Peyer's patch (tissue), 4 donors: ENCODE results near the gene GMIP. TPM values are rescaled to one million over a fixed set of nuclear protein-coding genes. Genes with fewer than 3 reads are reported as not detected.

ENCODE experiments used
- DNase-seq, 3 donors: peaks; one replicate each; pipeline ENCODE4 v3.0.0-alpha.2; 2017 to 2019
- H3K27ac ChIP-seq, 4 donors: fragments of 200-600 bp; sonication (generic); one replicate each; pipeline ENCODE4 v1.5.1; 2016 to 2019
- H3K27me3 ChIP-seq, 2 donors: fragments of 200-600 bp; sonication (generic); one replicate each; pipeline ENCODE4 v1.5.1; 2019
- H3K36me3 ChIP-seq, 3 donors: fragments of 200-600 bp; sonication (generic); one replicate each; pipeline ENCODE4 v1.5.1; 2016 to 2019
- H3K4me1 ChIP-seq, 4 donors: fragments of 200-600 bp; sonication (generic); one replicate each; pipeline ENCODE4 v1.5.1; 2016 to 2019
- H3K4me3 ChIP-seq, 4 donors: fragments of 200-600 bp; sonication (generic); 1 replicate in 3 of 4; 2 replicates in 1 of 4; pipeline ENCODE4 v1.5.1; 2016 to 2019; ENCODE audit warnings: mild to moderate bottlenecking in 1 of 4
- H3K9me3 ChIP-seq, 4 donors: fragments of 200-600 bp; sonication (generic); one replicate each; pipeline ENCODE4 v1.5.1; 2016 to 2019; ENCODE audit warnings: mild to moderate bottlenecking in 1 of 4
- POLR2A ChIP-seq, 2 donors: fragments of 450-650 bp; IDR thresholded peaks; one replicate each; pipeline ENCODE4 v1.5.1; 2017; ENCODE audit warnings: antibody characterized with exemption in 2 of 2, mild to moderate bottlenecking in 2 of 2, moderate library complexity in 2 of 2
- total RNA-seq, 4 donors: library from RNA; depleted of rRNA; stranded (reverse); fragments of >200 nt; gene quantifications; one replicate each; pipeline ENCODE4 v1.1.0, GENCODE V29; 2016
- TF ChIP-seq, protein P1 (sequence below), 6 experiments: fragments of 450-650 bp in 4 of 6; fragments of 200-600 bp in 2 of 6; sonication (generic) in 1 of 6; IDR thresholded peaks; one replicate each; pipeline ENCODE4 v1.5.1; 2017 to 2019; ENCODE audit warnings: antibody characterized with exemption in 6 of 6, mild to moderate bottlenecking in 3 of 6, moderate library complexity in 1 of 6

The GMIP gene
- total RNA-seq, 4 donors from 2014 or later = 28.0 to 66.8 (median 42.8) TPM

DNA sequence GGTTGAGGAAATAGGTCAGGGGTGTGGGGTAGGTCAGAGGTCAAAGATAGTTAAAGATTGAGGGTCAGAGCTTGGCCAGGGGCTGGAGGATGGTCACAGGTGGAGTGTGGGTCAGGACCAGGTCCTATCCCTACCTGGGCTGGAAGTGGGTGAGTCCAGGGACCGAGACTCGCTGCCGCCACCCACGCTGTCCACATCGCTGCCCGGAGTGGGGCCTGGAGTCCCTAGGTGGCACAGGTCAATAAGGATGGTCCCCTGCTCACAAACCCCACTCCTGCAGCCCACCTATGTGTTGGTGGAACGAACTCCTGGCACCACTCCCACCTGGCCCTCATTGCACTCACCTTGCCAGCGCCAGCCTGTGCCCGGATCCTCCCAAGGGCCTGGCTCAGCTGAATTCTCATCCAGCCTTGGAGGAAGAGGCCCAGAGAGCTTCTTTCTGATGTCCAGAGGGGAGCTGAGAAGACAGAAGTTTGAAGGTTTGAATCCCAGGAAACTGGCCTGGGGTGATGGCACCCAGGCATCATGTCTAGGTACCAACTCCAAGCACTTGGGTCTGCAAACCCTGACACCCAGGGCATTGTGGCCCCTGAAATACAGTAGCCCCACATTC, 6.8 kb downstream of the GMIP start:
- no peak overlapping the region for H3K4me3 ChIP-seq
- no peaks in the 10 kb centered on the region for H3K9me3 ChIP-seq
- no peaks in the 10 kb centered on the region for H3K4me1 ChIP-seq
- TF ChIP-seq, protein P1, sequence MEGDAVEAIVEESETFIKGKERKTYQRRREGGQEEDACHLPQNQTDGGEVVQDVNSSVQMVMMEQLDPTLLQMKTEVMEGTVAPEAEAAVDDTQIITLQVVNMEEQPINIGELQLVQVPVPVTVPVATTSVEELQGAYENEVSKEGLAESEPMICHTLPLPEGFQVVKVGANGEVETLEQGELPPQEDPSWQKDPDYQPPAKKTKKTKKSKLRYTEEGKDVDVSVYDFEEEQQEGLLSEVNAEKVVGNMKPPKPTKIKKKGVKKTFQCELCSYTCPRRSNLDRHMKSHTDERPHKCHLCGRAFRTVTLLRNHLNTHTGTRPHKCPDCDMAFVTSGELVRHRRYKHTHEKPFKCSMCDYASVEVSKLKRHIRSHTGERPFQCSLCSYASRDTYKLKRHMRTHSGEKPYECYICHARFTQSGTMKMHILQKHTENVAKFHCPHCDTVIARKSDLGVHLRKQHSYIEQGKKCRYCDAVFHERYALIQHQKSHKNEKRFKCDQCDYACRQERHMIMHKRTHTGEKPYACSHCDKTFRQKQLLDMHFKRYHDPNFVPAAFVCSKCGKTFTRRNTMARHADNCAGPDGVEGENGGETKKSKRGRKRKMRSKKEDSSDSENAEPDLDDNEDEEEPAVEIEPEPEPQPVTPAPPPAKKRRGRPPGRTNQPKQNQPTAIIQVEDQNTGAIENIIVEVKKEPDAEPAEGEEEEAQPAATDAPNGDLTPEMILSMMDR (IDR thresholded peaks at IDR 0.05) = no peak
- TF ChIP-seq POLR2A (IDR thresholded peaks at IDR 0.05) = no peak
- peaks cover 0 to 59% (median 0%) of the 10 kb centered on the region in 3 donors for H3K36me3 ChIP-seq
- no peak for DNase-seq
- no peaks in the 10 kb centered on the region for H3K27me3 ChIP-seq
- no peak overlapping the region for H3K27ac ChIP-seq

DNA sequence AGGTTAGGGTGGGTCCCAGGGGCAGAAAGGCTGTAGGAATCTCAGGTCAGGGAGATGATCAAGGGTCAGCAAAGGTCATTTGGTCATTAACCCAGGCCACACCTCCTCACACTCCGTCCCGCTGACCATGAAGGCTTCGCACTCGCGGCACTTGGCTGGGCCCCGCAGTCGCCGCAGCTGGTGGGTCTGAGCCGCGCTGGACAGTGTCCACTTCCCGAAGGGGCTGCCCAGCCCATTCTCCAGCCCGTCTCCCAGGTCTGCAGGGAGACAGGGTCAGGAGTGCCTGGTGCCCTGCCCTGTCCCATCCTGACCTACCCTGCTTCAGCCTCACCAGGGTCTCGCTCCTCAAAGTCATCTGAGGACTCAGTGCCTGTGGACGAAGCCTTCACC, 8.1 kb downstream of the GMIP start:
- H3K36me3 ChIP-seq = peaks cover 0 to 59% (median 0%) of the 10 kb centered on the region in 3 donors
- no peak for TF ChIP-seq POLR2A (IDR thresholded peaks at IDR 0.05)
- TF ChIP-seq, protein P1 (IDR thresholded peaks at IDR 0.05) = no peak
- no peak for DNase-seq

DNA sequence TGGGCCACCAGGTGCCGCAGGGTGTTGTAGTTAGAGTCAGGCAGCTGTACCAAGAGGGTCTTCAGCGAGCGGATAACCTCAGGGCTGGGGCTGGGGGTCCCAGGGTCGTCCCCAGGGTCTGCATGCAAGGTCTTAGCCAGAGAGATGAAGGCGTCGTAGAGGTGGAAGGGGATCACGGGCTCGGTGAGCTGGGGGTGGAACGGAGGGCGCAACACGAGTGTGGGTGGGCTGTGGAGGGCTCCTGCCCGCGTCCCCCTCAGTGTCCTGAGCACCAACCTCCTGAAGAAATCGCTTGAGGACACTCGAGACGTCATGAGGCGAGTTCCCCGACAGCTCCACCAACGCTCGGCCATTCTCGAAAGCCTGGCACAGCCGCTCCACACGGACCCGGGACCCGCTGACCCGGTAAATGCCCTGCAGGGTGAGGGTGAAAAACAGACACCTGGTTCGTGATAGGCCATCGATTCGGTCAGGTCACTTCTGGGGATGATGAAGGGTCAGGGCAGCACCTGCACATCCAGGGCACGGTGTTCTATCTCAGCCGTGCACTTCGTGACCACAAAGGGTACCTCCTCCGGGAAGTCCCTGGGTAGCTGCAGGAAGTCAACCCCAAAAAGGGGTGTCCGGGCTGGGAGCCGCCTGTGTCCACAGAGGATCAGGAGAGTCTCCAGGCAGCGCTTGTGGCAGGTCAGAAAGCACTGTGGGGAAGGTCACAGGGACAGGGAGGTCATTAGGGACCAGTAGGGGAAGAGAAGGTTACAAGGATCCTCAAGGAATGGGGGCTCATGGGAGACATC, 8.7 kb downstream of the GMIP start:
- Histone ChIP-seq H3K4me1 (no peaks in the 10 kb centered on the region), H3K27me3 (no peaks in the 10 kb centered on the region), H3K9me3 (no peaks in the 10 kb centered on the region), H3K36me3 (peaks cover 0 to 59% (median 0%) of the 10 kb centered on the region in 3 donors), H3K27ac (no peak overlapping the region), H3K4me3 (no peak overlapping the region)
- TF ChIP-seq, protein P1 (IDR thresholded peaks at IDR 0.05) = no peak
- no peak for TF ChIP-seq POLR2A (IDR thresholded peaks at IDR 0.05)
- DNase-seq = no peak

More for the DNA sequence above, 8.1 kb downstream of the GMIP start:
- Histone ChIP-seq H3K27me3 (no peaks in the 10 kb centered on the region), H3K27ac (no peak overlapping the region), H3K4me1 (no peaks in the 10 kb centered on the region), H3K9me3 (no peaks in the 10 kb centered on the region), H3K4me3 (no peak overlapping the region)

DNA sequence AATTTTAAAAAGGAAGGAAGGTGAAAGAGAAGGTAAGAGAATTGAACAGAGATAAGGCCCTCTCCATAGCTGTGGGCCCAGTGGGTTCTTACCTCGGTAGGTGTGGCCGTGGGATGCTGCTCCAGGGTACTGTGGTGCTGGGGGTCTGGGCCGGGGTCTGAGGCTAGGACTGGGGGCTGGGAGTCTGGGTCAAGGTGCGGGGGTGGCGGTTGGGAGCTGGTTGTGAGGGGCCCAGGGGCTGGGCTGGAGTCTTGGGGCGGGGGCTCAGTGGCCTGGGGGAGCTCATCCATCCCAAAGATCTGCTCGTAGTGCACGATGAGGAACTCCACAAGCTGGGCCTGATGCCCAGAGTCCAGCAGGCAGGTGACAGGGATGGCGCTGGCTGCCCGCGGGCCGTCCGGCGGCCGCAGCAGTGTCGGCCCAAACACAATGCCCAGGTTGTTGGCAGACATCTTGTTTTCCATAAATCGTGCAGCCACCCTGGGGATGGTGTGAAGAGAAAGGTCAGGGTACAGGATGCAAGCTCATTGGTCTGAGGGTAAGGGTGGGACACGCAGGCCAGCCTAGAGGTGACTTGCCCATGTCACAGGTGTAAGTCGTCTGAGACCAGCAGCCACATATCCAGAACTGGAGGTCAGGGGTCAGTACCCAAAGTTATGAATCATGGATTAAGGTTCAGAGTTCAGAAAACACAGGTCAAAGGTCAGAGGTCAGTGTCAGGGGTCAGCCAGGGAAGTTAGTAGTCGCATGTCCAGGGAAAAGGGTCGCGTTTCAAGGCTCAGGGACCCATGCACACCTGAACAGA, 9.5 kb downstream of the GMIP start:
- H3K9me3 ChIP-seq = no peaks in the 10 kb centered on the region
- H3K27ac ChIP-seq = no peak overlapping the region
- TF ChIP-seq, protein P1 (IDR thresholded peaks at IDR 0.05) = no peak
- H3K4me3 ChIP-seq = no peak overlapping the region
- H3K4me1 ChIP-seq = no peaks in the 10 kb centered on the region
- H3K27me3 ChIP-seq = no peaks in the 10 kb centered on the region
- peaks cover 0 to 53% (median 0%) of the 10 kb centered on the region in 3 donors for H3K36me3 ChIP-seq
- no peak for DNase-seq

DNA sequence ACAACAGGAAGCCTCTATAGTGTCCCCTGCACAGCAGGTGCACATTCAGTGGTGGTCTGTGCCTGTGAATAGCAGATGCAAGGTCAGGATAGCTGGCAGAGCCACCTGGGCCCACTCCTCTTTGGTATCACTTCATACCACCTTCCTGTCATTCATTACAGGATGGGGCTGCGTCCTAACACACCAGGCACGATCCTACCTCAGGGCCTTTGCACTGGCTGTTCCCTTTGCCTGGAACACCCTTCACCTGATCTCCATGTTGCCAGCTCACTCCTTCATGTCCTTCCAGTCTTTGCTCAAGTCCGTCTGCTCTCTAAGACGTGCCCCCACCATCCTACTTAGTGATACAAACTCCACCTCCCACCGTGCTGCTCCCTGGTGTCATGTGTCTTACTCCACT, 10.8 kb downstream of the GMIP start:
- no peak for DNase-seq
- Histone ChIP-seq H3K27ac (no peak overlapping the region), H3K4me1 (peaks cover 0 to 6% (median under 1%) of the 10 kb centered on the region in 4 donors), H3K36me3 (peaks cover 0 to 45% (median 0%) of the 10 kb centered on the region in 3 donors), H3K4me3 (no peak overlapping the region), H3K27me3 (no peaks in the 10 kb centered on the region), H3K9me3 (no peaks in the 10 kb centered on the region)
- TF ChIP-seq POLR2A (IDR thresholded peaks at IDR 0.05) = no peak
- TF ChIP-seq, protein P1 (IDR thresholded peaks at IDR 0.05) = no peak
